A549 treated with GW870086 at 1 μM for 4 hours (cell line): ENCODE measurements around the gene DPY30. TPM values are rescaled to one million over a fixed set of nuclear protein-coding genes. Genes with fewer than 3 reads are reported as not detected.

ENCODE experiments used
- total RNA-seq: library from RNA; stranded (reverse); fragments of 200-300 nt; extraction: Qiagen RNA extraction; gene quantifications from 5 replicates; pipeline ENCODE4 v1.2.3, GENCODE V29; 2022; ENCODE audit warnings: low read depth

Gene DPY30
- total RNA-seq: 106 to 122 TPM (median 112 TPM) in 5 replicates

DNA sequence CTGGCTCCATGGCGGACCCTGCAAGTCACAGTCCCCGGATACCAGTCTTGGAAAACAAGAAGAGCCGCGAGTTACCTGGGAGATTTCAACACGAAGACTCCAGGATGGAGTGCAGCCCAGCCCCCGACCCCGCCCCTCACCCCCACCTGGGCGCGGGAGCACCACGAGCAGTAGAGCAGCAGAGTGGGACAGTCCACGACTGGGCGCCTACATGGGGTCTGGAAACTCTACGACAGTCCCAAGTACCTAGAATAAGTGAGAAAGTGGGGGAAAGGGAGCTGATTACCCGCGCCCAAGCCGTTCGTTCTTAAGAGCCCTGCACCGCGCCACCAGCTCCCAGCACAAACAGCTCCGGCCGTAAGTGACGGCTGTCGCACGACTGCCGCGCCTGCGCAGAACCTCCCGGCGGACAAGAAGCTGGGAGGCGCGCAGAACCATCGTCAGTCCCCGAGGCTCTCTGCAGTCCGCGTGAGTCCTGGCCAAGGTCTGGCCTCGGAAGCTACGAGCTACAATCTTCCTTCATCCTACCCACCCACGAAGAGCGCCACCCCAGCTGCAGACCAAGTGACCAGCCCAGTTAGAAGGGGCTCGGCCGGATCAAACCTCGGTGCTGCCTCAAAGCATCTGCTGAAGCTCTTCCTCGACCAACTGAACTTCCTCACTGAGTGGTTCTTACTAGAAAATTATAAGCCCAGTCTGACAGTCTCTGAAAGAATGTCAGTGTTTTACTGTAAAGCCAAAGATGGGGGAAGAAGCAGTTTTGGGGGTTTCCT lies at the start of gene DPY30:
Gene DPY30 (minus strand): TSS at position 359 of the 773 bp plus-strand sequence. CDS start 349 bp downstream, at position 10.

DNA sequence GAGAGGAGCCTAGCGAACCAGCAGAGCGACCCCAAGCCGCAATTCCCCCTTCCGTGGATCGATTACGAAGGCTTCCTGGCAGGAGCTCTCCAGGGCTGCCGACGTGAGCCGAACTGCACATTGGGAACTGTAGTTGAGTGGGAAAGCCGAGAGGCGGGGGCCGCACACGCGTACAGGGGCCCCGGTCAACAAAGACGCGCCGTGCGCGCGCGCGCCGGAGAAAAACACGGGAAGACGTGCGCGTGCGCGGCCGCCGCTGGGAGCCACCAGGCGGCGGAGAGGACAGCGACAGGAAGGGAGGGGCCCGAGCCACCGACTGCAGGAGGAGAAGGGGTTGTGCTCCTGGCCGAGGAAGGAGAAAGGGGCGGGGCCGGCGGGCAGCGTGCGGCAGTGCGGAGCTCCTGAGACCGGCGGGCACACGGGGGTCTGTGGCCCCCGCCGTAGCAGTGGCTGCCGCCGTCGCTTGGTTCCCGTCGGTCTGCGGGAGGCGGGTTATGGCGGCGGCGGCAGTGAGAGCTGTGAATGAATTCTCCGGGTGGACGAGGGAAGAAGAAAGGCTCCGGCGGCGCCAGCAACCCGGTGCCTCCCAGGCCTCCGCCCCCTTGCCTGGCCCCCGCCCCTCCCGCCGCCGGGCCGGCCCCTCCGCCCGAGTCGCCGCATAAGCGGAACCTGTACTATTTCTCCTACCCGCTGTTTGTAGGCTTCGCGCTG lies 23.9 kb upstream of the DPY30 start, which contains the start of gene SPAST:
Gene SPAST (plus strand): TSS at position 247 of the 711 bp plus-strand sequence. CDS start 276 bp downstream, at position 523.

GRCh38 chr2:32010670-32011484 lies 28.7 kb downstream of the DPY30 start, which contains the start of gene MEMO1:
TSS of gene MEMO1 (minus strand) at chr2:32011008. CDS start at chr2:32010247, 761 bp downstream.

Other genes with a start within 250 kb of the DPY30 start
- 76.9 to 86.1 TPM (median 78.3 TPM) in 5 replicates for gene MEMO1, start 28.8 kb downstream of the DPY30 start, total RNA-seq
- 9.5 to 16.5 TPM (median 14.2 TPM) in 5 replicates for gene SPAST, start 23.8 kb upstream of the DPY30 start, total RNA-seq
- gene SLC30A6, start 126.1 kb upstream of the DPY30 start, total RNA-seq: 12.5 to 21.2 TPM (median 16.4 TPM) in 5 replicates
- gene NLRC4, start 225.1 kb upstream of the DPY30 start, total RNA-seq: 0.03 to 0.09 TPM (median 0.09 TPM) in 4 of 5 replicates, not detected in the other
- 33.5 to 55.4 TPM (median 49.8 TPM) in 5 replicates for gene YIPF4, start 238.1 kb upstream of the DPY30 start, total RNA-seq